HL-60 (cell line): ENCODE data around the gene TREH.

Experiments used
- GABPA ChIP-seq: IDR thresholded peaks from 2 replicates; pipeline ENCODE4 v1.6.1; 2012; ENCODE audit warnings: low read depth
- POLR2AphosphoS5 ChIP-seq: IDR thresholded peaks from 2 replicates; pipeline ENCODE4 v1.6.1; 2012; ENCODE audit warnings: low read depth
- SPI1 ChIP-seq: IDR thresholded peaks from 2 replicates; pipeline ENCODE4 v1.6.1; 2012; ENCODE audit warnings: low read depth, mild to moderate bottlenecking, borderline replicate concordance
- TF ChIP-seq, protein P1 (sequence below): IDR thresholded peaks from one replicate; pipeline ENCODE4 v1.5.1; 2011; ENCODE audit warnings: low read length, control low read depth, inconsistent platforms; ENCODE audit not compliant: insufficient read depth
- TF ChIP-seq, protein P2 (sequence below): IDR thresholded peaks from 2 replicates; pipeline ENCODE4 v1.6.1; 2012; ENCODE audit warnings: low read depth; ENCODE audit not compliant: insufficient replicate concordance

DNA sequence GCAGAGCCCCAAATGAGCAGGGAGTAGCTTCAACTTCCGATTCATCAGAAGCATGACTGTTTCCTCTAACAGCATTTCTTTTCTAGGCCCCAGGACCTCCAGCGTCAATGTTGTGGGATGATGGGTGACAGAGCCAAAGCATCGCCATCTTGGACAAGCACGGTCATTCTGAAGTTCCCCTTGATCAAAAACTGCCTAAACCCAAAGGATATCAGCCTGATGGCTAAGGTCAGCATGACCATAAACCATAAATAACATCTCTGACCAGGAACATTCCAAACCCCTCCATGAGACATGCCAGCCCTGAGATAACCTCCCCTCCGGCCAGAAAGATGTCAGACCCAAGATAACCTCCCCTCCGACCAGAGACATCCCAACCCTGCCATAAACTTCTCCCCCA lies 28.8 kb upstream of the TREH start:
- TF ChIP-seq, protein P1, sequence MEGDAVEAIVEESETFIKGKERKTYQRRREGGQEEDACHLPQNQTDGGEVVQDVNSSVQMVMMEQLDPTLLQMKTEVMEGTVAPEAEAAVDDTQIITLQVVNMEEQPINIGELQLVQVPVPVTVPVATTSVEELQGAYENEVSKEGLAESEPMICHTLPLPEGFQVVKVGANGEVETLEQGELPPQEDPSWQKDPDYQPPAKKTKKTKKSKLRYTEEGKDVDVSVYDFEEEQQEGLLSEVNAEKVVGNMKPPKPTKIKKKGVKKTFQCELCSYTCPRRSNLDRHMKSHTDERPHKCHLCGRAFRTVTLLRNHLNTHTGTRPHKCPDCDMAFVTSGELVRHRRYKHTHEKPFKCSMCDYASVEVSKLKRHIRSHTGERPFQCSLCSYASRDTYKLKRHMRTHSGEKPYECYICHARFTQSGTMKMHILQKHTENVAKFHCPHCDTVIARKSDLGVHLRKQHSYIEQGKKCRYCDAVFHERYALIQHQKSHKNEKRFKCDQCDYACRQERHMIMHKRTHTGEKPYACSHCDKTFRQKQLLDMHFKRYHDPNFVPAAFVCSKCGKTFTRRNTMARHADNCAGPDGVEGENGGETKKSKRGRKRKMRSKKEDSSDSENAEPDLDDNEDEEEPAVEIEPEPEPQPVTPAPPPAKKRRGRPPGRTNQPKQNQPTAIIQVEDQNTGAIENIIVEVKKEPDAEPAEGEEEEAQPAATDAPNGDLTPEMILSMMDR: no peak
- TF ChIP-seq, protein P2, sequence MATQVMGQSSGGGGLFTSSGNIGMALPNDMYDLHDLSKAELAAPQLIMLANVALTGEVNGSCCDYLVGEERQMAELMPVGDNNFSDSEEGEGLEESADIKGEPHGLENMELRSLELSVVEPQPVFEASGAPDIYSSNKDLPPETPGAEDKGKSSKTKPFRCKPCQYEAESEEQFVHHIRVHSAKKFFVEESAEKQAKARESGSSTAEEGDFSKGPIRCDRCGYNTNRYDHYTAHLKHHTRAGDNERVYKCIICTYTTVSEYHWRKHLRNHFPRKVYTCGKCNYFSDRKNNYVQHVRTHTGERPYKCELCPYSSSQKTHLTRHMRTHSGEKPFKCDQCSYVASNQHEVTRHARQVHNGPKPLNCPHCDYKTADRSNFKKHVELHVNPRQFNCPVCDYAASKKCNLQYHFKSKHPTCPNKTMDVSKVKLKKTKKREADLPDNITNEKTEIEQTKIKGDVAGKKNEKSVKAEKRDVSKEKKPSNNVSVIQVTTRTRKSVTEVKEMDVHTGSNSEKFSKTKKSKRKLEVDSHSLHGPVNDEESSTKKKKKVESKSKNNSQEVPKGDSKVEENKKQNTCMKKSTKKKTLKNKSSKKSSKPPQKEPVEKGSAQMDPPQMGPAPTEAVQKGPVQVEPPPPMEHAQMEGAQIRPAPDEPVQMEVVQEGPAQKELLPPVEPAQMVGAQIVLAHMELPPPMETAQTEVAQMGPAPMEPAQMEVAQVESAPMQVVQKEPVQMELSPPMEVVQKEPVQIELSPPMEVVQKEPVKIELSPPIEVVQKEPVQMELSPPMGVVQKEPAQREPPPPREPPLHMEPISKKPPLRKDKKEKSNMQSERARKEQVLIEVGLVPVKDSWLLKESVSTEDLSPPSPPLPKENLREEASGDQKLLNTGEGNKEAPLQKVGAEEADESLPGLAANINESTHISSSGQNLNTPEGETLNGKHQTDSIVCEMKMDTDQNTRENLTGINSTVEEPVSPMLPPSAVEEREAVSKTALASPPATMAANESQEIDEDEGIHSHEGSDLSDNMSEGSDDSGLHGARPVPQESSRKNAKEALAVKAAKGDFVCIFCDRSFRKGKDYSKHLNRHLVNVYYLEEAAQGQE: no peak
- TF ChIP-seq POLR2AphosphoS5 (no peak), GABPA (no peak), SPI1 (no peak)
